Right lung (tissue), 5 donors: ENCODE data around the gene LDLRAD4. TPM values are rescaled to one million over a fixed set of nuclear protein-coding genes. Genes with fewer than 3 reads are reported as not detected.

Source experiments
- DNase-seq, 2 donors: peaks; one replicate each; pipeline ENCODE4 v3.0.0-alpha.2; 2013
- polyA plus RNA-seq, 5 donors: library from polyadenylated mRNA; unstranded; fragments of 120-200 nt; gene quantifications; one replicate each; pipeline versions ENCODE4 v1.2.1 to v1.2.3, GENCODE V29; 2013; ENCODE audit warnings: inconsistent platforms in 1 of 5, low replicate concordance in 1 of 5; ENCODE audit not compliant: insufficient read length in 5 of 5, insufficient read depth in 1 of 5

LDLRAD4 gene
- polyA plus RNA-seq, 5 donors = 14.2 to 18.6 (median 15.1) TPM

DNA sequence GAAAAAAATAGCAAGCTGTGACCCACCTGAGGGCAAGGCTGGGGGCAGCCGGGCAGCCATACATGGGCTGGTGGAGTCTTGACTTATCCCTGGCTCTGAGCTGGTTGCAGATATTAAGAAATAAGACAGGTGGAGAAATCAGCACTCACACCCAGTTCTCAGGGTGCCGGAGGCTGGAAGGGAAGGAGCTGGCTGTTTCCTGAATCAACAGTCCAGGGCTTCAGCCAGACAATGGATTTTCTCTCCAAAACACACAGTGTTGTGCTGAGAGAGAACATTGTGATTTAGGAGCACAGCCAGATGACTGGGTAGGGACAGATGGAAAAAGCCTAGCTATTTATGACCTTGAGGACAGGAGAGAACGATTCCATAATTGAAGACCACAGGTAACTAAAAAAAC lies 208.8 kb downstream of the LDLRAD4 start:
- no peak for DNase-seq

DNA sequence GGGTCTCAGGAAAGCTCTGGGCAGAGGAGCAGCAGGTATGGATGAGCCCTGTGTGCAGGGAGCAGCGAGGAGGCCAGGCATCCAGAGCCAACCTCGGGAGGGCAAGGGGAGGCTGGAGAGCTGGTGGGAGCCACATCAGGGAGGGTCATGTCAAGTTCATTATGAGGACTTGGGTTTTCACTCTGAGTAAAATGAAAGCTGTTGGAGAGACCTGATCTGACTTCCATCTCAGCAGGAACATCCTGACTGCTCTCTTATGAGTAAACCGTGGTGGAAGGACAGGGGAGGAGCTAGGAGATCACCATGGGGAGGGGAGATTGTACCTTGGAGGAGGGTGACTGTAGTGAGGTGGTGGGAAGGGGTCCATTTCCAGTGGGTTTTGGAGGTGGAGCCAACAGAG lies 209.8 kb downstream of the LDLRAD4 start:
- no peak for DNase-seq

DNA sequence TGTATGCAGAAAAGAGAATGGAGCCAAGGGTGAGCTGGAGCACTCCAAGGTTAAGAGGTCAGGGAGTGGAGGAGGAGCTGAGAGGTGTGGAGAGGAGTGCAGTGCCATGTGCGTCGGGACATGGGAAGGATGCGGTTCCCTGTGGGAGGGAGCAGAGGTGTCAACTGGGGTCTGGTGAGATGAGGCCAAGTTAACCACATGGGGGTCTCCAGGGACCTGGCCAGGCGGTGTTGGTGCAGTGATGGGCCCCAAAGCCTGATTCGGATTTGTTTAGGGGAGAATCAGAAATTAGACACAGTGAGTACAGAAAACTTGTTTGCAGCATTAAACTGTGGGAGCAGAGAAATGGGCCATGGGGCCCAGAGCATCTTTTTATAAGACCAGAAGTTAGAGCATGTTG lies 210.5 kb downstream of the LDLRAD4 start:
- DNase-seq = no peak

DNA sequence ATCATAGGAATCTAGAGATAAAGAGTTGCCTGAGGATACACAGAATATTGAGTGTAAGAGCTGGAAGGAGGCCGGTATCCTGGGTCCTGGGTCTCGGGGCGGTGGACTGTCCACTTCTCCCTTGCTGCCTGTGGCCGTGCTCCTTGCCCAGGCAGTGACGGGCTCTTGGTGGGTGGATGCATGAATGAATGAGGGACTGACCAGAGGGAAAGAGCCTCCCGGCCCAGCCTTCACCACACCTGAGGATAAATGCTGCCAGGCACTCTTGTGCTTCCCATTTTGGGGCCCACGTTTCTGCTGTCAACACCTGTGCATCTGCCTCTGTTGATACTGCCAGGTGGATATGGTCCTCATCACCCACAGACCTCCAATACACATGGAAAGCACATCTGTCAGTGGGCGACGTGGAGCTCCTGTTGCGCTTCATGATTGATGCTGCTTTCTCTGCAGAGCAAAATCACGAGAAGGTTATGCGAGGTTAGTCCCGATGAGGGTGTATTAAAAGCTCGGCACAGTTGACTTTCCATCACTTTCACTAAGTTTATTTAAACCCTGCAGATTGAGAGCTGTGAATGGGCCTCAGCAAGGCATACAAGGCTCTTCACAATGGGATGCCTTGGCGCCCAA lies 211.4 kb downstream of the LDLRAD4 start:
- DNase-seq = no peak

DNA sequence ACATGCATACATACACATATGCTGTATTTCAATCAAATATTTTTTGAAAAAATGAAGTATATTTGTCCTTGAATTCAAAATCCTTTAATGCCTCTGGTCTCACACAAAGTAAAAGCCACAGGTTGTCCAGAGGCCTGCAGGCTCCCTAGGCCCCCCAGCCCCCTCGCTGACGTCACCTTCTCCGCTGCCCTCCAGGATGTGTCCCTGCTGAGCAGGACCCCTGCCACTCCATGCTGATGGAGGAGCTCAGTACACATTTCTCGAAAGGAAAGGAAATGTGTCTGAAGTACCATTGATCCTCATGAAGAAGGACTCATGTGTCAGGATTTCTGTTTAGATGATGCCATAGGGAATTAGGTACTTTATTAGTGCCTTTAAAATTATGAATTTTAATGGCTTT lies 212.1 kb downstream of the LDLRAD4 start:
- no peak for DNase-seq

DNA sequence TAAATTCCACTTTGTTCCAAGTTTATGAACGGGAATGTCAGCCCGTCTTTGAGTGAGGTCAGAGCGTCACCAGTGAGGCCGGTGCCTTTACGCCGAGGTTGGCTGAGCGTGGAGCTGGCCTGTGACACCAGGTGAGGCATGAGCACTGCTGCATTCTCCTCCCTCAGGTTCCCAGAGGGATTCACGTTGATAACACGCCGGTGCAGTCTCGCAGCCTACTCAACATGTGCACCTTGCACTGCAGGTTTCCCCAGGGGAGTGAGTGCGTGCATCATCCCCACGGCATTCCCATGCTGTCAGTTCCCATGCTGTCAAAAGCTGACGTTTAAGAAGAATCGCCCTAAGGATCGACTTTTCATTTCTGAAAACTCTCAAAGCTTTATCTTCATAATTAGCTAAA lies 213.3 kb downstream of the LDLRAD4 start:
- no peak for DNase-seq

DNA sequence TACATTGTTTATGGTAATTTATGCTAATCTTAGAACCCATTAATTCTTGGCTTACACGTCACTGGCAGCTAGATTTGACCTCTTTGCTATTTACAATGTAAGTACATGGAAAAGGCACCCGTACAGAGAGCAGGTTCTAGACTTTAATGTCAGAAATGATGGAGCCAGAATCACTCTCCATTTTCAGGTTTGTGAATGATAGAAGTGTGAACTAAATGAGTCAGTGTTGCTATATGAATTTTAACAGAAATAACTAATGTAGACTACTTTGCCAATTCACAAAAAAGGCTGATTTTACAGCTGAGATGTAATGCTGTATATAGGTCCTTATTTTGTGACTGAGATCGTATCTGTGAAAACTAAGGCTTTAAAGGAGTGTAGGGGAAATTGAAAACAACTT lies 214.6 kb downstream of the LDLRAD4 start:
- no peak for DNase-seq

DNA sequence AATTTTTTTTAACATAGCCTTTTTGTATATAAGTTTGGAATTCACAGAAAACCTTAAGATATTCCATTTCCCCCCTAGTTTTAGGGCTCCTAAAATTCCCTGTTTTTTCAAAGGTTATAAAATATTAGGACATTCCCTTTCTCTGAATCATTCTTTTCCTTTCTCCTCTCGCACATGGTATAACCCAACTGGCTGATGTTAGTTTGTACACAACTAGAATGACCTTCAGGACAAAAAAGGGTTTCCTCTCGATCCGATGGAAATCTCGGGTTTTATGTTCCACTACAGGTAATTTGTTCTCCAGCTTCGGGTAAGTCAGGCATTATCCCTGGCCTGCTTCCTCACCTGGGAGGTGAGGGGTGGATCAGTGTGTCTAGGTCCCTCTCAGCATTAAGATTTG lies 215.1 kb downstream of the LDLRAD4 start:
- DNase-seq = no peak

DNA sequence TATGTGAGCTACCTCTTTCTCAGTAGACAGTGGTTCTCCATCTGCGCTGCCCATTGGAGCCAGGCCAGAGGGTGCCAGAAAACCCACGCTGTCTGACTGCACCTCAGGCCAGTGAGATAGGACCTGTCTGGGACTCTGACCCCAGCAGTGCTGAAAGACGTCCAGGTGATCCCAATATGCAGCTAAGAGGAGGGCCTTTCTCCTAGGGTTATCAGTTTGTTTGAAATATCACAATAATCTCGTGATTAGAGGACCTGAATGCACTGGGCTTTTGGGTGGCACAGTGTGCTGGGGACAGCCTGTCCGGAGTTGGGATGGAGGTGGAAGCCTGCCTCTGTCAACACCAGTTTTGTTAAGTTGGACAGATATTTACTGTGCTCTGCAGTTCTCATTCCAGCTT lies 216.3 kb downstream of the LDLRAD4 start:
- DNase-seq = no peak

DNA sequence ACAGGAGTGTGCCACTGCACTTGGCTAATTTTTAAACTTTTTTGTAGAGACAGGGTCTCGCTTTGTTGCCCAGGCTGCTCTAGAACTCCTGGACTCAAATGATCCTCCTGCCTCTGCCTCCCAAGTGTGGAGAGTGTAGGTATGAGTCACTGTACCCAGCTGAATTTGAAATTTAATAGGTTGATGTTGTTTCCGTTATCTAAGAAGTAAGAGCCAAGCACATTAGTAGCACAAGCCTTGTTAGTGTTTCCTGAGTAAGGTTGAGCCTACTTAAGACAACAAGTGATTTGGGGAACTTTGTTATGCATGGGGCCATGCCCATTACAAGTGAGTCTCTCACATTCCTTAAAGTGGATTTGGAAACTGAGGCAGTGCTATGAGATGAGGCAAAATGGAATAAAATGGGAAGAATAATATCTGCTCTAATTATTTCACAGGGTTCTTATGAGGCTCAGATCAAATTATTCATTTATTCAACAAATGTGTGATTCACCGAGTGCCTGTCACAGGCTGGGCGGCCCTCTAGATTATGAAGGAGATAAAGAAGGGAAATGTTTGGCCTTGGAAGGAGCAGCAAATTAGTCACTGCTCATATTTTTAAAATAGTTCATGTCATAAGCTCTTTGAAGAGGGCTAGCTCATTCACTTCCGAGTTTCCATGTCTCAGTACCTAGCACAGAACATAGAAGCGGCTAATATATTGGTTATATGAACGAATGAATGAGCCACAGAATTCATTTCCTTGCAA lies 217.2 kb downstream of the LDLRAD4 start:
- no peak for DNase-seq

DNA sequence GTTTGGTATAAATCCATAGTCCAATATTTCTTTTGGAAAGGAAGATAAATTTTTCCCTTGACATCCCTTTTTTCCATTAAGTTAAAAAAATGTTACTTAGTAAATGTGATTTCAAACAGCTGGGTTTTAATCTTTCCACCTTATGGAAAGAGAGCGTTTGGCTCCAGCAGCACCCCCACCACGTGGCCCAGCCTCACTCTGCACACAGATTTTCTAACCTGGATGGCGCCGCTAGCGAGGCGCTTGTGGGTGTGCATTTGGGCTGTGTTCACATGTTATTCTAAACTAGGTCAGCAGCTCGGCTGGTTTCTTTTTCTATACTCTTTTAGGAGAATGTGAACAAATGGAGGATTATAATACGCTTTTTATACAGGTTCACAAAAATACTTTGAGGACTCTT lies 218.0 kb downstream of the LDLRAD4 start:
- DNase-seq = no peak

DNA sequence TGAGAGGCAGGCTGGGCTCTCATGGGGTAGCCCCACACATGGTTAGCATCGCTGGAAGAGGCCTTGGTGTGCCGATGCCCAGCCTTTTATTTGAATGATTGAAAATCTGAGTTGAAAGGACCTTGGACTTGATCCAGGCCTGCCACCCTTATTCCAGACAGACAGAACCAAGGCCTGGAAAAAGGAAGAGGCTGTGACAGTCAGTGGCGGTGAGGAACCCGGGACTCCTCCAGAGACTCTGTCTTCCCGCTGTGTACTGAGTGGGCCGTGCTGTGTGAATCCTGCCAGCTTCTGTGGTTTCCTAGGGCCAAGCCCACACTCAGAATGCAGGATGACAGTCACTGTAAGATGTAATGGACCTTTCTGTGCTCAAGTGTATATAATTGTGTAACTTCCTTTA lies 218.5 kb downstream of the LDLRAD4 start:
- no peak for DNase-seq

DNA sequence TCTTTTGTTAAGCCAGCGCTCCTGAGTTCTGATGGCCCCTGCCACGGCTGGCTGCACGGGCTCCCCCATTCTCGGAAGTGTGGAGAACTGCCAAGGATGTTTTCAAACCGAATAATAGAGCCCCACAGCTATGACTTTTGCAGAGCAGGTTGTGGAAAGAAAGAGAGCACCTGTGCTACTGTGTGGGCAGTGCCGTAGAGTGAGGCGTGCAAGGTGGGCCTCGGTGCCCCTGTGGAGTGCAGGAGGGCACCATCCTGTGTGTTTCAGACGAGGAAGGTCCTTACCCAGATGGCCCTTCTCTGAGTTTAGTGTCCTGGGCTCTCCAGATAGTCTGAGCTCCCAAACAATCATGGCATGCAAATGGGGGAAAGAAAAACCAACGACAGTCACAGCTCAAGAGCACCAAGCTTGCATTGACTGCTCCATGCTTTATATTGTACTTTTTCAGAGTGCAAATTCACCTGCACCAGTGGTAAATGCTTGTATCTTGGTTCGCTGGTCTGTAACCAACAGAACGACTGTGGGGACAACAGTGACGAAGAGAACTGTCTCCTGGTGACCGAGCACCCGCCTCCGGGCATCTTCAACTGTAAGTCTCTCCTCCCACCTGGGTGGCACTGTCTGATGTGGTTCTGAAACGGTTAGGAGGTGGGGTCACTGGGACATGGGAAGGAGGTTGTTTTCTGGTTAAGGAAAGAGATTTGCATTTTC lies 219.4 kb downstream of the LDLRAD4 start:
- DNase-seq = no peak

DNA sequence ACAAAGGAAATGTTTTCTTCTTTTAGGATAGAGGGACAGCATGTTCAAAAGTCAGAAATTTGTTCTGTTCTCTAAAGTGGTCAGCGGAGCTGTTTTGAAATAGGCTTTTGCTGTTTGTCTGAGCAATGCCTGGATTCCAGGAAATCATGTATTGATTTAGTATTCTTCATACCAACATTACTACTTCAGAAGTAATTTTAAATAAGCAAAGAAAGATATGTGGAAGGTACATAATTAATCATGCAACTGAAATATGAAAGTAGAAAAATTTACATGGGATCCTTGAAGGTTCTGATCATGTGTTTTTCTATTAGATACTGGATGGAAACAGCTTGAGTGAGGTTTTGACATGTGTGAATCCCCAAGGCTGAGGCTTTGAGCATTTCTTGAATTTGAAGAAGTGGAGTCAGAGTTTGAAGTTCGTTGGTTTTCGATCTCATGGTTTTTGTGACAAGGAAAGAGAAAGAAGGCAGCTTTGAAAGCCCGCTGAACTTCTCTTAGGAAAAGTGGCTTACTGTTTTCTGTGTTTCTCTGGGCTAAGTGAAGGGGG lies 220.0 kb downstream of the LDLRAD4 start:
- DNase-seq = no peak

DNA sequence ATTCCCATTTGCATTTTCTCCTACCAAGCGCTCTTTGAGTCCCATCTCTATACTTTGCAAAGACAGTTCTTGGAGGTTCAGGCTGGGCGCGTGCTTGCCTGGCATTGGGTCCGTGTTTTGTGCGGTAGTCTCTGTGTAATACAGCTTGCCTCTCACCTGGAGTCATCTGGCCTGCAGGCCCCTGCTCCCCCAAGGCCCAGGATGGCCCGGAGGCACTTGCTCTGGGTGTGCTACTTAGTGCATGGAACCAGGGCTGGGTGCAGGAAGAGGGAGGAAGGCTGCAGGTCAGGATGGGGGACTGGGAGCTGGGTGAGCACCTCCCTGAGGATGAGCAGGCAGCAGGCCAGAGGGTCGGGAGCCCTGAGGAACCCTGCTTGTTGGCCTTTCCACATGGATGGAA lies 220.9 kb downstream of the LDLRAD4 start:
- DNase-seq = no peak

DNA sequence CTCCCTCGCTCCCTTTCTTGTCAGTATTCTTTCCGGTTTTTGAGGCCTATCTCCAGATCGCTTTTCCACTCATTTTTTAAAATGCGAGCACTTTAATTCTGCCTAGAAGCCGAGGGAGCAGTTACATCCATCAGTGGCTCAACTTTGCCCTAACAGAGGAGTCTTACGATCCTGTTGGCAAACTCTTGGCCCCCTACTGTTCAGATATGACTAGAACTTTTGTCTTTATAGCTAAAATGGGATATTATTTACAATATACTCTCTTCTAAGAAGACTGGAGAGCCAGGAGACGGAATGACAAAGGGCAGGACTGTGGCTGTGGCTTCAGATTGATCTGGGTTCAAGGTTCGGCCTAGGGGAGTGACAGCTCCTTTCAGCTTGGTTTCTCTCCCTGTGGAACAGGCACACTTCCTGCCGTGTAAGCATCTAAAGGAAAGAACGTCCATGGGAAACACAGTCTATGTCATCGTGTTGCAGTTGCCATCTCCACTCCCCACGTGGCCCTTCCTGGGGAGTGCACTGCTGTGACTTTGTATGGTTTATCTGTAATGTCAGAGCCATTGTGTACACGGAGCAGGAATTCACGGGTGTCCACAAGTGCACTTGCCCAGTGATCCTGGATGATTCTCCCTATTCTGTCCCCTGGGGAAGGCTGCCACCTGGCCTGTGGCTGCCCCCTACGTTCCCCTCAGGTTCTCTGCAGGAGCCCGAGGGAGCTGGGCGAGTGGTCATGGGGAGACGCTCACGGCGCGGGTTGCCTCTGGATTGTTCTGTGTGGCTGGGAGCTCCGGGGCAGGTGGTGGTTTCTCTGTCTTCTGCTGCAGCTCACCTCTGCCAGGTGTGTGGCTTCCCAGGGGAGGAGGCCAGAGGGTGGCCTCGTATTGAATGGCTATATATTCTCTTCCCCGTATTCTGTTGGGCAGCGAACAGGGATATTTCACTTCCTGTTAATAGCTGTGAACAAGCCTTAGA lies 222.0 kb downstream of the LDLRAD4 start:
- no peak for DNase-seq

DNA sequence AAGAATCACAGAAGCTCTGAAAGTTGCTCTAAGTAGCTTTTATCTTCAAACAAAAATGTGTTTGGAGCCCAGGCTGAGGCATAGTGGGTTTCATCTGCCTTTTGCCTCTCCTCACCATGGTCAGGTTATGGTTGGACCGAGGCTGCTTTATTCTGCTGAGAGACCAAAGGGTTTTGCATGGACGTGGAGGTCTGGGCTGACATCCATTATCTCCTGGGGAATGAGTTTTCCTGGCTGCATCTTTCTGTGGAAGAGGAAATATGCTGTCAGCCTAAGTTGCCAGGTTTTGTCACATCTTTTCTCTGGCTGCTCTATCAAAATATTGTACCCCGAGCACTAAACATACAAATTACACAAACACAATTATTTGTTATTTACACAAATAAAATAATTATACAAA lies 223.2 kb downstream of the LDLRAD4 start:
- DNase-seq = no peak

DNA sequence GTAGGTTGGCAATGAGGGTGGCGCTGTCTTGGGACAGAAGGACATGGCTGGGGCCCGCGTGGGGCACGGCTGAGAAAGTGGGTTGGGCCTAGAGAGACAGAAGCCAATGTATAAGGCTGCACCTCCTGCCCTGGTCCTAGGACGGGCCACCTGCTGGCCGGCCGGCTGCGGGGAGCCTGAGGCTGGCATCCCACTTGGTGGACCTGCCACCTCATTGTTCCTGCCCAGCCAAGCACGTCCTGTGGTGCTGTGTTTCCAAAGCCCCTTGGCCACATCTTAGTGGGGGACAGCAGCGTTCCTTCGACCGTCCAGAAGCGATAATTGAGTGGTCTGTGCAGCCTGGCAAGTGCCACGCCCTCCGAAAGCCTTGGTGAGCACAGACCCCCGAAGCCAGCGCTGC lies 223.9 kb downstream of the LDLRAD4 start:
- no peak for DNase-seq

DNA sequence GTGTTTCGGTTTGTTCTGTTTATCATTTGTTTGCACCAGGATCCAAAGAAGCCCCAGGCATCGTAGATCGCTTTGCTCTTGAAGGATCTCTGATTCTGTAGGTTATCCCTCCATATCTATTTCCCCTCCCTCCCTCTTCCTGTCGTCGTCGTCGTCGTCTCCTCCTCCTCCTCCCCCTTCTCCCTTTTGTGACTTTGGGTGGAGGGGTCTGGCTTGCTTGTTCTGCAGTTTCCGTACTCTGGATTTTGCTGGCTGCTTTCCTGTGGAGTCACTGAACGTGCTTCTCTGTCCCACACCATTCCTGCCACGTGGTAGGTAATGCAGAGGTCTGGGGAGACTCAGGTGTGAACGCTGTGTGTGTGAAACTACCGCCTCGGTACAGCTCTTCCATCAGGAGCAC lies 225.0 kb downstream of the LDLRAD4 start:
- DNase-seq = no peak

DNA sequence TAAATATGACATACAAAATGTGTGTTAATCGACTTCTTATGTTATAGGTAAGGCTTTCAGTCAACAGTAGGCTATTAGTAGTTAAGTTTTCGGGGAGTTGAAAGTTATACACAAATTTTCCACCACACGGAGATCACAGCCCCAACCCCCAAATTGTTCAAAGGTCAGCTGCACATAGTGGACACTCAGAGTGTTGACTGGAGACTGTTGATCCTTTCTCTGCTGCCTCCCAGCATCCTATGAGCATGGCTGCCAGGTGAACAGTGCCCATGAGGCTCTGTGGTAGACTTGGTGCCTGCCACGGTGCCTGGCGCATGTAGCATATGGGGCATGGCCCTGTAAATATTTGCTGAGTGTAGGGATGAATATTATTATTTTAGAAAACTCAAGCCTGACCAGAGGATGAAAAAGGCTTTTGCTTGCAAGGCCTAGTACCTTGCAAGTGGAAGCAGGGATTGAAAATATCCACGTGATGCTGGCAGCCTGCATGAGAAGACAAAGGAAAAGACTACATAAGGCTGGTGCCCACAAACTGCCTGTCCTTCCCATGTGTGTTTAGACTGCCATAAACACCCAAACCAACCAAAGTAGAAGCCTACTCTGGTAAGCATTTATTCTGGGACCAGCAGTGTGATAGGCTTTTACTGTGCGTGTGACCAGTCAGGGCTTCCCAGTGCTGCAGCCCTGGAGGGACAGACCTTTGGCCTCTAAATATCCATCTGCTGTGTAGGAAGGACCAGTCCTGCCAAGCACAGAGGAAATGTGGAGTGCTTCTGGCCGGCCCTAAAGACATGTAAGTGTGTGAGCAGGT lies 226.1 kb downstream of the LDLRAD4 start:
- DNase-seq = no peak
